Endothelial cell of hepatic sinusoid (primary cell): ENCODE results near the gene KCTD14.
"Not testable (repeated sequence)": the region's sequence is repeated elsewhere in the genome, so short reads cannot be mapped to it uniquely, and the experiment has no call there.

Experiments
- in situ Hi-C: cut with HindIII; loops from 2 replicates; pipeline ENCODE4 v1.10.0; 2017; ENCODE audit warnings: low sequenced_read_pairs

KCTD14 gene

DNA sequence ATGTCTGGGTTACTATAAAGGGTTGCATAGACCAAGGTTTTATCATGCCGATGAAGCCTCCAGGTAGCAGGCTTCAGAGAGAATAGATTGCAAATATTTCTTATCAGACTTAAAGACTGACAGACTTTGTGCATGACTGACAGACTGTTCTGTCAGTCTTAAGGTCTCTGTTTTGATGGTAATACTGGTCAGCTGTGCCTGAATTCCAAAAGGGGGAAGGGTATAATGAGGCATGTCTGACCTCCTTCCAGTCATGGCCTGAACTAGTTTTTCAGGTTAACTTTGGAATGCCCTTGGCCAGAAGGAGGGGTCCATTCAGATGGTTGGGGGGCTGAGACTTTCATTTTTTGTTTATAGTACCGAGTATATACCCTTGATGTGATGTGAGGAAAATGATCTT, 4.7 kb upstream of the KCTD14 start:
- in situ Hi-C loops = no loop called here

DNA sequence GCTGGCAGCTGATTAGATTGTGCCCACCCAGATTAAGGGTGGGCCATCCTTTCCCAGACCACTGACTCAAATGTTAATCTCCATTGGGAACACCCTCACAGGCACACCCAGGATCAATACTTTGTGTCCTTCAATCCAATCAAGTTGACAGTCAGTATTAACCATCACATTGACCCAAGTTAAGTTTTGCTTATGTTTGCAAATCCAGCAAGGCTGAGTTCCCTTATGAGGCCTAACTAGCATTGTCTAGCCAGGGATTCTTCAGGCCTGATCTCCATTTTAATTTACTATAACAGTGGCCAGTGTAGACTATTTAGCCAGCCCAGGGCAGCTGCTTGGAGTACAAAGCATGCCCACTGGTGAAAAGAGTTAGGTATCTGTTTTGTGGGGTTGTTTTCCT, 2.3 kb upstream of the KCTD14 start:
- in situ Hi-C loops = no loop called here

DNA sequence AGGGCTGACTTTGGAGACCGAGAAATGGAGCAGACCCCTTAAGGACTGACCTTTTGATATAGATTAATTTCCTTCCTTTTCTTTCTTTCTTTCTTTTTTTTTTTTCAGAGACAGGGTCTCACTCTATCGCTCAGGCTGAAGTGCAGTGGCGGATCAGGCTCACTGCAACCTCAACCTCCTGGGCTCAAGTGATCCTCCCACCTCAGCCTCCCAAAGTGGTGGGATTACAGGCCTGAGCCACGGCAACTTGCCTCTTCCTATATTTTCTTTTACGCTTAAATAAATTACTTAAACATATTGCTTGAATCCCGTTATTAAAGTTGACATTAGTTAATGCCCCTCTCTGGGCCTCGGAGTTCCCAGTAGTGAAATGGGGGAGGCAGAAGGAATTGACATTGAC, 350 bp upstream of the KCTD14 start:
- in situ Hi-C loops = no loop called here

DNA sequence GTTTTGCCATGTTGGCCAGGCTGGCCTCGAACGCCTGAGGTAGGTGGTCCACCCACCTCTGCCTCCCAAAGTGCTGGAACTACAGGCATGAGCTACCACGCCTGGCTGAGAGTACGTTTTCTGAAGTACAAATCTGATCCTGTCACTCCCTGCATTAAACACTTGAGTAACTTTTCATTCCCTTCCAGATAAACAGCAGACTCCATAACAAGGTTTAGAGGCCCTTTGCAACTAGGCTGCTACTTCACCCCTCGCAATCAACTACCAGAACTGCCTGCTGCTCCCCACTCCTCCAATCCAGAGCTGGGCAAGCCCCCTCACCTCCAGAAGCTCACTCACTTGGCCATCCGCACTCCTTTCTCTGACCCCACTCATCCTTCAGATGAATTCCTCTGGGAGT, 1.5 kb downstream of the KCTD14 start:
- in situ Hi-C loops = no loop called here

DNA sequence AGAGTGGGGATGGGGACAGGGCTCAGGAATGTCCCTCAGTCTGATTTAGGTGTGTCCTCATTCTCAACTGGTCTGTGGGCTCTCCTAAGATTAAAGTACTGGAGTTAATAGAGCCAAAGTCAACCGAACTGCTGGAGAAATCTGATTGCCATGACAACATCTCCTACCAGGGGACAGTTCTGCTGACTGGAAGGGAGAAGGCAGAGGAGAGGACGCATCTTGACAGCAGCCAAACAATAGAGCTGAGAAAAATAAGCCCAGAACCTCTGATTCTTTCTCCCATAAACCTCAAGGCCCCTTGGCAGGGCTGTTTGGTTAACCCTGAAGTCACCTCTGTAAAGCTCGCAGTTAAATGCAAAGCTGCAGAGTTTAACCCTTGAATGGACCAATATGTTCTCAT, 2.8 kb downstream of the KCTD14 start:
- in situ Hi-C loops = no loop called here

DNA sequence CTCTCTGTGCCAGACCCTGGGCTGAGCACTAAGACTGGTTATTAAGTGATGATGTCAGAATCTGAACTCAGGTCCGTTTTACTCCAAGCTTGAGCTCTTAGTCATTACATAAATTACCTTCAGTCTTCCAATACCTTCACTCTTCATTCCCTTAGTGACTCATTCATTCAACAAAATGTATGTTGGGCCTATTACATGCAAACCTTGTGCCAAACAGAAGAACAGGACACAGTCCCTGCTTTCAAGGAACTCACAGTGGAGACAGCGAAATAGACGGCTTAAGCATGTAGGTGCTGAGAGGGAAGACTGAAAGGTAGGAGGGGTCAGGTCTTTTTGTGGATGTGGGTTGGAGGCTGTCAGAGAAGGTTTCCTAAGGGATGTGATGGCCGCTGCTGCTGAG, 3.3 kb downstream of the KCTD14 start:
- in situ Hi-C loops = no loop called here

DNA sequence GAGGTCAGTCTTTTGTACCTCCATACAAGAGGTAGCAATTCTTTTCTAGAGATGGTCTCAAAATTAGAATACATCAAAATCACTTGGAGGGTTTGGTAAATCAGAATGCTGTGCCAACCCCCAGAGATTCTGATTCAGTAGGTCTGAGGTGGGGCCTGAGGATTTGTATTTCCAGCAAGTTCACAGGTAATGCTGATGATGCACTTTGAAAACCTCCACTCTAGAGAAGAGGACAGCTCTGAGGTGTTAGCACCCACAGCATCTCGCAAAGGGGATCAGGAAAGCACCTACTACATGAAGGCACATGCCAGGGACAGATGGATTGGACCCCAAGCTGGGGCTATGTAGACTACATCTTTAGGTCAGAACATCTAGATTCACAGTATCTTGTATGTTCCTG, 7.2 kb downstream of the KCTD14 start:
- in situ Hi-C loops = no loop called here

DNA sequence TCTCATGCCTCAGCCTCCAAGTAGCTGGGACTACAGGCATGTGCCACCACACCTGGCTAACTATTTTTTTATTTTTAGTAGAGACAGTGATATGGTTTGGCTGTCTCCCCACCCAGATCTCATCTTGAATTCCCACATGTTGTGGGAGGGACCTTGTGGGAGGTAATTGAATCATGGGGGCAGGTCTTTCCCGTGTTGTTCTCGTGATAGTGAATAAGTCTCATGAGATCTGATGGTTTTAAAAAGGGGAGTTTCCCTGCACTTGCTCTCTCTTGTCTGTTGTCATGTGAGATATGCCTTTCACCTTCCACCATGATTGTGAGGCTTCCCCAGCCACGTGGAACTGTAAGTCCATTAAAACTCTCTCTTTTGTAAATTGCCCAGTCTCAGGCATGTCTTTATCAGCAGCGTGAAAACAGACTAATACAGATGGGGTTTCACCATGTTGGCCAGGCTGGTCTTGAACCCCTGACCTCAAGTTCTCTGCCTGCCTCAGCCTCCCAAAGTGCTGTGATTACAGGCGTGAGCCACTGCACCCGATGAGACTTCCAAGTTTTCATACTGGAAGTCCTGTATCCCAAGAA, 8.0 kb downstream of the KCTD14 start:
- in situ Hi-C loops = not testable (repeated sequence)

DNA sequence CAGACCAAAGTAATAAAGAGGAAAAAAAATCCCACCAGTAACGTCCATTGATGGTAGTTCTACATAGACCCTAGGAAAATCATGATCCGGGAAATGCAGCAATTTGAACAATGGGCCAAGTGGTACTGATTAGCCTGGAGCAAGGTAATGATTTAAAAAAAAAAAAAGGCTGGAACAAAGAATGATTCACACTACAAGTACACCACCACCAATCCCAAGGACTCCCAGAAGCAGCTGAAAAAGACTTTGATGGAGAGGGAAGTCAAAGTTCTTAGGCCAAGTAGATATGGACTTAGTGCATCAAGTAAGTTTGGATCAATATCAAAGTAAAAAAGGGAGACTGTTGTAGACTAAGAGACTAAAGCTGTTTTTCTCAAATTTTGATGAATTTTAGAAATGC, 11.8 kb downstream of the KCTD14 start:
- in situ Hi-C loops = no loop called here

DNA sequence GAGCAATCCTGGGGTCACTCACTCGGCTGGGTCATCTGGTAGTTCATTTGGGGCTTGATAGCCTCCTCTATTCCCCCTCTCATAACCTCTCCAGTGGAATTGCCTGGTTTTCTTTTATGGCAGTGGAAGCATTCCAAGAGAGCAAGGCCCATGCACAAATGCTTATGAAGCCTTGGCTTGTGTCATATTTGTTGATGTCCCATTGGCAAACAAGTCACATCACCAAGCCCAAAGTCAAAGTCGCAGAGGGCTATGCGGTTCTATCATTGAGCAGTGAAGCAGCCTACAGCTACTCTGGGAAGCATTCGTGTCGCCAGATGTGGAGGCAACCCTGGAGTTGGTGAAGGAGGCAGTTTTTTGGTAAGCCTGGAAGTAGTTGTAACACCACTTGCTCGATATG, 12.3 kb downstream of the KCTD14 start:
- in situ Hi-C loops = no loop called here

DNA sequence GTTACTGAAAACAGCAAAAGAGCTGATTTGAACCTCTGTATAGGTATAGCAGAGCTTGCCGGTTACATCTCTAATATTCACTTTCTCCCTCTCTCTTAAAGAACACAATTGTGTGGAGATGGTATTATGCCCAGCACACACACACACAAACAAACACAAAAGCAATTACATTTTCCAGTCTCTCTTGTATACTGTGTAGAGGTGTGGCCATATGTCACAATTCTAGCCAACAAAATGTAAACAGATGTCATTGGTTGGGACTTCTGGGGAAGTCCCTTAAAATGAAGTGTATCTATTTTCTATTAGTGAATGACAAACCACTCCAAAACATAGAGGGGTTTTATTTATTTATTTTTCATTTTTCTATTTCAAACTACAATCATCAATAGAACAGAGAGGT, 12.8 kb downstream of the KCTD14 start:
- in situ Hi-C loops = no loop called here

DNA sequence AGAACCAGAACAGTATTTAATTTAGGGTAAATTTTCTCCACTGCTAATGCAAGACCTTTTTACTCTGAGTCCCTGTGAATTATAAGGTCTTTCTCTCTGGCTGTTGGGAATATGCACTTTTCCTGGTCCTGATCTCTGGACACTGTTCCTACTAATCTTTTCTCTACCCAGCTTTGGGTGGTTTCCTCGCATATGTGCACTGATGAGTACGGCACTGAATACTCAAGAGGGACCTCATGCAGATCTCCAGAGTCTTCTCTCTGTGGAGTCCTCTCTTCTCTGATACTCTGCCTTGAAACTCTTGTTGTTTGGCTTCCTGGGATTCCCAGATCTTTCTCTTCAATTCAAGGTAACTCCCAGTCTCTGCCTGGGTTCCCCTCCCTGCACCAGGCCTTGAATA, 14.0 kb downstream of the KCTD14 start:
- in situ Hi-C loops = no loop called here

DNA sequence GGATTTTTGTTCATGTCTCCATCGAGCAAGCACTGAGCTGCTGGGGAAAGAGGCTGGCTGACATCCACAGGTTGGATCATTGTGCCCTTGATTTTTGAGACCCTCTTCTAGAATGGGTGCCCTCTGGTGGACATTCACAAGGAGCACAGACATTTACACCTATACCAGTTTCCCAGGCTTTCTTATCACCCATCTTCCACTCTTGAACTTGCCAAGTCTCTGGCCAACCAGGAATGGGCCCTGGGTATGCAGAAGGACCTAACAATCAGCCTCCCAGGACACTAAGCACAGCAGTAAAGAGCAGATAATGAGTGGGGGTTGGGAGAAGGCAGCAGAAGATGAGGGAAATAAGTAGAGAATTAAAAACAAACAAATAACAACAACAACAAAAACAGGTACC, 22.9 kb downstream of the KCTD14 start:
- in situ Hi-C loops = no loop called here

DNA sequence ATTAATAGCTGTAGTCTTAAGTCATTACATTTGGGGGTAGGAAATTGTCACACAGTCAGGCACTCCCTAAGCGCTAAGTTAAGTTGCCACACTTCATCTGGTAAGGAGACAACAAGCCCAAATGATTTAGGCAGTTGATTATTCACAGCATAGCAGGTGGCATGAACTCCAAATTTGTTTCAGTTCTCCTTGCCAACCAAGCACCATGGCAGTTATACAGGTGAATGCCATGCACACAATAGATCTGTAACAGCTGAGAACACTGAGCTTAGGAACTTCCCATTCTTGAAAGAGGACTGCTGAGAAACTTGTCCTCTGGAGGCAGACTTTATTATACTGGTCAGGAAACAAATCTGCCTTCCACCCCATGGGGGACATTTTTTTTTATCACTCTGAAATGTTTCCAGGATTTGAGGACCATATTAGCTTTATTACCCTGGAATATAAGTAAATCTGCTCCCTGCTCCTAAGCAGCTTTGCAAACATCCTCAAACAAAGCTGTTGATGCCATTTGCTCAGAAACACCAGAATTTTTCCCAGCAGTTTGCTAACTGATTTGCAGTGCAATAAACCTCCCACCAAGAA, 23.5 kb downstream of the KCTD14 start:
- in situ Hi-C loops = no loop called here

DNA sequence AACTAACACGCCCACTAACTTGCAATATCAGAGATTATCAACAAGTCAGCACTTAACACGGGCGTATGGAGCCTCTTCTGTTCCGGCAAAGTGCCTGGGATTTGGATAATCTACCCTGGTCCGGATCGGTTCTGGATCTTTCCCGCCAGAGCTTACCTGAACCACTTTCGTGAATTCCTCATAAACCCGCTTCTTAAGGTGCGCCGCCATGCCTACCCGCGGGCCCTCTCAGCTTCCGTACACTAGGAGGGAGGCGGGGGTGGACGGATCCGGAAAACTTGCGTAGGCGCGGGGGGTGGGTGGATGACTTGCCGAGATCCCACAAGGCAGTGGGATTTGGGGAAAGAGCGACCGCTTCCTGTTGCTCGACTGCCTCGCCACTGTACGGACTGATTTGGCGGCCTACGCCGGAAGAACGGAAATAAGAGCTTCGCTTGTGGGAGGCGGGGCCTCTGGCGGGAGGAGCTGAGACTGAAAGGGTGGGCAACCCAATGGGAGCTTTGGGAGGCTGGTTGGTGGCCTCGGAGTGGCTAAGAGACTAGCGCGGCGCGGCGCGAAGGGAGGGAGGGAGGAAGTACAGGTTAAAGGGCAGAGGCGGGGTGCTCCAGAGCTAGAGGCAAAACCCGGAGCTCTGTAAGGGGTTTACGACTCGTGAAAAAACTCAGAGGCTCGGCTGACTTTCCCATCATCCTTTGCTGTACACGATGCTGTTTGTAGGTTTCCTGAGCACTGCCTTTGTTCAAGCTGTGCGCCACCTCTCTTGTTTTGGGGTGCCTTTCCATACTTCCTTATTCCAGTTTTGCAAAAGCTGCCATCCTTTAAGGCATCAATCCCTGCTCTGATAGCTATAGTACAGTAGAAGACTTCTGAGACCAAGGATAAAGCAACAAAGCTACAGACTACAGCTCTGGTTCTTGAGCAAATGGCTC, 28.4 kb downstream of the KCTD14 start, which contains the start of gene INTS4:
INTS4 (minus strand) TSS at position 235 of the 929 bp plus-strand sequence; CDS start at position 210, 25 bp downstream.
- in situ Hi-C loops = no loop called here

DNA sequence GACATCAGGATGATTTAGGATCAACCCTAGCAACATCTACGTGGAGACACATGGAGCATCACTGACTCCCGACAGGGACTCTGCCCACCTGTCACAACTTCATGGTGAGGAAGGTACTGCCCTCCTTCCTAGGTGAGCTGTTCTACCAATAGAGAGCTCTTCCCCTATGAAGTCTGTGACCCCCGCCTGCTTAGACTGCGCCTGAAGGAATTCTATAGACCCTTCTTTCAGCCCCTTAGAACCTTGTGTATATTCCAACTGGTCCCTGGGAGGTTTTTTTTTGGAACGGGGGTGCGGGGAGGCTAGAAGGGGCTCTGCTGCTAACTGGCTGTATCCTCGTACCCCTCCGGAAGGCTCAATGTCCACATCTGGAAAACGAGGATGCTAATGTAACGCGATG, 29.2 kb downstream of the KCTD14 start:
- in situ Hi-C loops = no loop called here

DNA sequence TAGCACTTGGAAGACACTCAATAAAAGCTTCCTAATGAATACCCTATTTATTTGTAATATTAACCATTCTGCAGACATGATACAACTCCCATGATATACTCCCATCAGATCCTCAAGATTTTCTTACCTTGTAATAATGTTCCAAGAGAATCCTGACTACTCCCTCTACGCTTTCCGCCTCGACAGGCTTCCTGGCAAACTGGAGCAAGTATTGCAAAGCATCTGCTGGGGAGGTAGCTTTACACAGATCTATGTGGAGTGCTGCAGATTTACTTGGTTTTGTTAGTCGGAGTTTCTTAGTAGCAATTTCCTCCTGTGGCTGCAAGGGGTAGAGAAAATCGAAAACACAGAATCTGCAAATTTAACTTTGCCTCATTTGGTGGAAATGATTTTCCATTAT, 32.1 kb downstream of the KCTD14 start:
- in situ Hi-C loops = no loop called here

DNA sequence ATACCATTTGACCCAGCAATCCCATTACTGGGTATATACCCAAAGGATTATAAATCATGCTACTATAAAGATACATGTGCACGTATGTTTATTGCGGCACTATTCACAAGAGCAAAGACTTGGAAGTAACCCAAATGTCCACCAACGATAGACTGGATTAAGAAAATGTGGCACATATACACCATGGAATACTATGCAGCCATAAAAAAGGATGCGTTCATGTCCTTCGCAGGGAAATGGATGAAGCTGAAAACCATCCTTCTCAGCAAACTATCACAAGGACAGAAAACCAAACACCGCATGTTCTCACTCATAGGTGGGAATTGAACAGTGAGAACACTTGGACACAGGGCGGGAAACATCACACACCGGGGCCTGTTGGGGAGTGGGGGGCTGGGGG, 36.6 kb downstream of the KCTD14 start:
- in situ Hi-C loops = loop anchor here (5.0 kb wide), 1 partner anchor 104 kb away; no protein-coding TSS in a partner anchor

DNA sequence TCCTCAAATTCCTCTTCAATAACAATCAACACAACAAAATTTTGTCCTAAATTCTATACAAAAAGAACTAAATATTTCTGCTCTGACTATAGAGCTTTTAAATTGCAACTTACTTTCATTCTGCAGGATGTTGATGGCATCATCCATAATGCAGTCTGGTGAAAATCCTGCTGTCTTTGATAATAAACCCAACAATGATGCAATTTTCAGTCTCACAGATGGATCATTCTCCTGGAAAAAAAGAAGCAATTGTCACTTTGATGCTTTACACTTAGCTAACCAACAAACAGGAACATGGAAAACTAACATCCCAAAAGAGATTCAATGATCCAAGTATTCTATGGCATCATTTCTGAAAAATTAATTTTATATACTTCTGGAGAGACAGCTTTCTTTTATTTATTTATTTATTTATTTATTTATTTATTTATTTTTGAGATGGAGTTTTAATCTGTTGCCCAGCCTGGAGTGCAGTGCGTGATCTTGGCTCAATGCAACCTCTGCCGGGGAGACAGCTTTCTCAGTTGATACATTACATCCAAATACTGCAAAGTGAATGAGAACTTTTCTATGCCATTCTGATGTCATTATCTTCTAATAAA, 41.6 kb downstream of the KCTD14 start:
- in situ Hi-C loops = no loop called here

DNA sequence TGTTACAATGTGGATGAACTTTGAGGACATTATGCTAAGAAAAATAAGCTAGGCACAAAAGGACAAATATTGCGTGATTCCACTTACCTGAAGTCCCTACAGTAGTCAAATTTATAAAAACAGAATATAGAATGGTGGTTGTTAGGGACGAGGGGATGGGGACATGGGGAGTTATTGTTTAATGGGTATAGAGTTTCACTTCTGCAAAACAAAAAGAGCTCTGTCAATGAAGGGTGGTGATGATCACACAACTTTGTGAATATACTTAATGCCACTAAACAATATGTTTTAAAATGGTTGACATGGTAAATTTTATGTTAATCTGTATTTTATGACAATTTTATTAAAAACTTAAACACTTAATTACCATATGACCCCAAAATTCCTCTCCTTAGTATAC, 54.7 kb downstream of the KCTD14 start:
- in situ Hi-C loops = no loop called here

DNA sequence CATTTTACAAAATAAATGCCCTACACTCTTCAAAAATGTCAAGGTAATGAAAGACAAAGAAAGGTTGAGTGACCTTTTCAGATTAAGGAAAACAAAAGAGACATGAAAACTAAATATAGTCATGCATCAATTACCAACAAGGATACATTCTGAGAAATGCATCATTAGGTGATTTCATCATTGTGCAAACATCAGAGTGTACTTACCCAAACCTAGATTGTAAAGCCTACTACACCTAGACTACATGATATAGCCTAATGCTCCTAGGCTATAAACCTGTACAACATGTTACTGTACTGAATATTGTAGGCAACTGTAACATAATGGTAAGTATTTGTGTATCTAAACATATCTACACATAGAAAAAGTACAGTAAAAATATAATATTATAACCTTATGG, 55.3 kb downstream of the KCTD14 start:
- in situ Hi-C loops = no loop called here

DNA sequence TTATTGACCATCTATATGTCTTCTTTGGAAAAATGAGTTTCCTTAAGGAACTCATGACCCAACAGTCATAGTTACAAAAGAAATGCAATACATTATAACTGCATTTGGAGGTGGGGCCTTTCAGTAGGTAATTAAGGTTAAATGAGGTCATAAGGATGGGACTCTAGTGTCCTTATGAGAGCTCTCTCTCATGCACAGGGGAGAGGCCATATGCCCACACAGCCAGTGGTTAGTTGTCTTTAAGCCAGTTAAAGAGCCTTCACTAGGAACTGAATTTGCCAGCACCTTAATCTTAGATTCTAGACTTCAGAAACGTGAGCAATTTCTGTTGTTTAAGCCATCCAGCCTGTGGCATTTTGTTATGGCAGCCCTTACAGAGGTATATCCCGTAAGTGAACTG, 56.0 kb downstream of the KCTD14 start:
- in situ Hi-C loops = no loop called here
